Sigmoid colon (tissue), 7 donors: ENCODE results near the gene LSM2. TPM values are rescaled to one million over a fixed set of nuclear protein-coding genes. Genes with fewer than 3 reads are reported as not detected.
"Not testable (repeated sequence)": the region's sequence is repeated elsewhere in the genome, so short reads cannot be mapped to it uniquely, and the experiment has no call there.

ENCODE experiments used
- DNase-seq: peaks from one replicate; pipeline ENCODE4 v3.0.0-alpha.2; 2019
- H3K27ac ChIP-seq, 4 donors: fragments of 200-600 bp; sonication (generic); one replicate each; pipeline ENCODE4 v1.5.1; 2016 to 2019; ENCODE audit warnings: mild to moderate bottlenecking in 1 of 4
- H3K27me3 ChIP-seq, 3 donors: fragments of 200-600 bp; sonication (generic); one replicate each; pipeline ENCODE4 v1.5.1; 2019; ENCODE audit warnings: mild to moderate bottlenecking in 1 of 3
- H3K36me3 ChIP-seq, 4 donors: fragments of 200-600 bp; sonication (generic); one replicate each; pipeline ENCODE4 v1.5.1; 2016 to 2019
- H3K4me1 ChIP-seq, 4 donors: fragments of 200-600 bp; sonication (generic); one replicate each; pipeline ENCODE4 v1.5.1; 2017 to 2019
- H3K4me3 ChIP-seq, 4 donors: fragments of 200-600 bp; sonication (generic); one replicate each; pipeline ENCODE4 v1.5.1; 2017 to 2019; ENCODE audit warnings: mild to moderate bottlenecking in 2 of 4, moderate library complexity in 1 of 4
- H3K9me3 ChIP-seq, 4 donors: fragments of 200-600 bp in 3 of 4; sonication (generic) in 3 of 4; one replicate each; pipeline versions ENCODE4 v1.5.1 to v1.6.1; 2013 to 2019
- CTCF ChIP-seq, 4 experiments: fragments of 450-650 bp in 3 of 4; fragments of 200-600 bp in 1 of 4; IDR thresholded peaks; one replicate each; pipeline ENCODE4 v1.5.1; 2016 to 2019; ENCODE audit warnings: antibody characterized with exemption in 4 of 4, mild to moderate bottlenecking in 3 of 4, moderate library complexity in 2 of 4
- EP300 ChIP-seq, 4 donors: sonication (generic); formaldehyde crosslinking; IDR thresholded peaks; one replicate each; pipeline ENCODE4 v1.6.1; 2017; ENCODE audit warnings: antibody characterized with exemption in 4 of 4
- POLR2A ChIP-seq, 2 donors: fragments of 450-650 bp; IDR thresholded peaks; one replicate each; pipeline ENCODE4 v1.6.1; 2016; ENCODE audit warnings: antibody characterized with exemption in 2 of 2, mild to moderate bottlenecking in 2 of 2, moderate library complexity in 2 of 2
- POLR2AphosphoS5 ChIP-seq, 4 donors: sonication (generic); formaldehyde crosslinking; IDR thresholded peaks; one replicate each; pipeline ENCODE4 v1.6.1; 2017; ENCODE audit warnings: antibody characterized with exemption in 4 of 4
- WGBS, 2 donors: extraction: QIAGEN DNeasy Blood & Tissue Kit; methylation state at CpG; one replicate each; pipeline ENCODE4 v1.1.7; 2013; 5-methylcytosine and 5-hydroxymethylcytosine counted together
- intact Hi-C: fragments of 100-400 bp; cut with DNase I; formaldehyde crosslinking; loops from one replicate; pipeline ENCODE4 v1.15.1; 2023
- polyA plus RNA-seq, 3 donors: library from polyadenylated mRNA; stranded (reverse); fragments of 200-250 nt; gene quantifications; one replicate each; pipeline ENCODE4 v1.2.3, GENCODE V29; 2013
- total RNA-seq, 4 donors: library from RNA; depleted of rRNA; stranded (reverse); fragments of >200 nt; gene quantifications; one replicate each; pipeline ENCODE4 v1.1.0, GENCODE V29; 2016
- donor health status: healthy with polysubstance abuse.
- donor health status: Bipolar disorder and iron deficiency.
- donor health status: healthy.

Gene LSM2
- total and polyA plus RNA-seq, 7 donors, result 28.4 to 94.7 (median 49.9) TPM

- 1% methylated on average over 13 of the region's 13 CpGs for WGBS, 2 donors
- Histone ChIP-seq H3K27me3 (no peaks in the 10 kb centered on the region), H3K9me3 (no peaks in the 10 kb centered on the region), H3K27ac (peak overlapping the region; percentile 95 to 100 (median 99)), H3K36me3 (no peaks in the 10 kb centered on the region), H3K4me1 (peaks cover 0 to 35% (median 34%) of the 10 kb centered on the region in 4 donors), H3K4me3 (peak overlapping the region; percentile 42 to 67 (median 62))
- intact Hi-C loops, result no loop called here
- TF ChIP-seq POLR2AphosphoS5 (IDR thresholded peaks at IDR 0.05) (peak; percentile 76 to 95 (median 84)), EP300 (IDR thresholded peaks at IDR 0.05) (peak in 1 of 4 donors; percentile 80), CTCF (IDR thresholded peaks at IDR 0.05) (no peak), POLR2A (IDR thresholded peaks at IDR 0.05) (peak in 1 of 2 donors; percentile 60)
- peak; percentile 99 for DNase-seq
Measured at GRCh38 chr6:31814677-31815024, 7.9 kb upstream of the LSM2 start.

- WGBS, 2 donors, result 92 to 94% methylated on average over 7 of the region's 7 CpGs
- intact Hi-C loops, result no loop called here
- no peaks in the 10 kb centered on the region for H3K27me3 ChIP-seq
- DNase-seq, result no peak
- no peaks in the 10 kb centered on the region for H3K36me3 ChIP-seq
- TF ChIP-seq POLR2AphosphoS5 (IDR thresholded peaks at IDR 0.05) (no peak), CTCF (IDR thresholded peaks at IDR 0.05) (no peak), POLR2A (IDR thresholded peaks at IDR 0.05) (no peak), EP300 (IDR thresholded peaks at IDR 0.05) (no peak)
- H3K4me3 ChIP-seq, result peak overlapping the region in 2 of 4 donors; percentile 61 to 67
- peaks cover 0 to 24% (median 23%) of the 10 kb centered on the region in 4 donors for H3K4me1 ChIP-seq
- H3K27ac ChIP-seq, result peak overlapping the region; percentile 95 to 100 (median 99)
- no peaks in the 10 kb centered on the region for H3K9me3 ChIP-seq
Measured at GRCh38 chr6:31813465-31813849, 6.7 kb upstream of the LSM2 start.

- intact Hi-C loops, result no loop called here
- no peaks in the 10 kb centered on the region for H3K36me3 ChIP-seq
- H3K27ac ChIP-seq, result no peak overlapping the region
- no peaks in the 10 kb centered on the region for H3K27me3 ChIP-seq
- no peak for DNase-seq
- H3K4me1 ChIP-seq, result peaks cover 0 to 22% (median 21%) of the 10 kb centered on the region in 4 donors
- TF ChIP-seq POLR2AphosphoS5 (IDR thresholded peaks at IDR 0.05) (no peak), POLR2A (IDR thresholded peaks at IDR 0.05) (no peak), EP300 (IDR thresholded peaks at IDR 0.05) (no peak), CTCF (IDR thresholded peaks at IDR 0.05) (no peak)
- H3K4me3 ChIP-seq, result no peak overlapping the region
- H3K9me3 ChIP-seq, result no peaks in the 10 kb centered on the region
- WGBS, 2 donors, result 95 to 97% methylated on average over 12 of the region's 12 CpGs
Measured at GRCh38 chr6:31811645-31812044, 4.9 kb upstream of the LSM2 start.

- H3K4me3 ChIP-seq, H3K9me3 ChIP-seq, H3K36me3 ChIP-seq, H3K27ac ChIP-seq, DNase-seq, intact Hi-C loops, H3K27me3 ChIP-seq: not testable (repeated sequence)
- WGBS, 2 donors, result 84 to 92% methylated on average over 10 of the region's 10 CpGs
- peaks cover 0 to 30% (median 25%) of the 10 kb centered on the region in 4 donors for H3K4me1 ChIP-seq
Measured at GRCh38 chr6:31808599-31808998, 1.8 kb upstream of the LSM2 start.

- TF ChIP-seq POLR2AphosphoS5 (IDR thresholded peaks at IDR 0.05) (no peak), POLR2A (IDR thresholded peaks at IDR 0.05) (no peak), CTCF (IDR thresholded peaks at IDR 0.05) (no peak)
- Histone ChIP-seq H3K36me3 (peaks cover 0 to 21% (median 0%) of the 10 kb centered on the region in 4 donors), H3K9me3 (no peaks in the 10 kb centered on the region), H3K27ac (peak overlapping the region; percentile 87 to 98 (median 92)), H3K27me3 (no peaks in the 10 kb centered on the region), H3K4me1 (peaks cover 0 to 25% (median 19%) of the 10 kb centered on the region in 4 donors), H3K4me3 (peak overlapping the region; percentile 51 to 64 (median 58))
- no peak for DNase-seq
- intact Hi-C loops, result loop anchor here (1.0 kb wide), 1 partner anchor 16 kb away; no protein-coding TSS in a partner anchor
- WGBS, 2 donors, result 13 to 14% methylated on average over 7 of the region's 7 CpGs
Measured at GRCh38 chr6:31805939-31806469, 762 bp downstream of the LSM2 start.

GRCh38 chr6:31801031-31801927, 5.5 kb downstream of the LSM2 start:
- H3K9me3 ChIP-seq, DNase-seq, H3K27me3 ChIP-seq, H3K4me3 ChIP-seq, H3K27ac ChIP-seq, intact Hi-C loops: not testable (repeated sequence)
- peaks cover 0 to 16% (median 12%) of the 10 kb centered on the region in 4 donors for H3K4me1 ChIP-seq
- WGBS, 2 donors, result 96 to 97% methylated on average over 8 of the region's 8 CpGs
- peaks cover 0 to 29% (median 0%) of the 10 kb centered on the region in 4 donors for H3K36me3 ChIP-seq
